ENCODE data around the gene SYNE1.

SYNE1 gene

GRCh38 chr6:152603911-152604310 is 33.3 kb downstream of the SYNE1 start:
- Histone ChIP-seq H3K27me3 (ENCODE audit: insufficient read depth, poor library complexity, severe bottlenecking) (peaks cover 2% of the 10 kb centered on the region), H3K4me3 (replicated peaks; ENCODE audit: insufficient read depth, low read length) (no peak overlapping the region), H3K27ac (replicated peaks) (no peak overlapping the region)
- DNase-seq (ENCODE audit: low read depth in 1 of 2, low spot score in 1 of 2) = no peak
- TF ChIP-seq CTCF (IDR thresholded peaks at IDR 0.05; ENCODE audit: insufficient read depth, low read length) (no peak), POLR2AphosphoS5 (IDR thresholded peaks at IDR 0.05; ENCODE audit: low read depth) (no peak), SPI1 (IDR thresholded peaks at IDR 0.05; ENCODE audit: borderline replicate concordance, low read depth) (no peak)

GRCh38 chr6:152600022-152600421 is 37.1 kb downstream of the SYNE1 start:
- Histone ChIP-seq H3K27me3 (ENCODE audit: insufficient read depth, poor library complexity, severe bottlenecking) (peaks cover 2% of the 10 kb centered on the region), H3K4me3 (replicated peaks; ENCODE audit: insufficient read depth, low read length) (no peak overlapping the region), H3K27ac (replicated peaks) (no peak overlapping the region)
- no peak for DNase-seq (ENCODE audit: low read depth in 1 of 2, low spot score in 1 of 2)
- TF ChIP-seq GABPA (IDR thresholded peaks at IDR 0.05; ENCODE audit: low read depth) = no peak
- TF ChIP-seq SPI1 (IDR thresholded peaks at IDR 0.05; ENCODE audit: borderline replicate concordance, low read depth) = no peak
- TF ChIP-seq REST (IDR thresholded peaks at IDR 0.05; ENCODE audit: insufficient replicate concordance, low read depth) = no peak
- TF ChIP-seq CTCF (IDR thresholded peaks at IDR 0.05; ENCODE audit: insufficient read depth, low read length) = no peak
- TF ChIP-seq POLR2AphosphoS5 (IDR thresholded peaks at IDR 0.05; ENCODE audit: low read depth) = no peak

- H3K27me3 ChIP-seq (ENCODE audit: insufficient read depth, poor library complexity, severe bottlenecking) = peaks cover 2% of the 10 kb centered on the region
- no peak for TF ChIP-seq GABPA (IDR thresholded peaks at IDR 0.05; ENCODE audit: low read depth)
- TF ChIP-seq POLR2AphosphoS5 (IDR thresholded peaks at IDR 0.05; ENCODE audit: low read depth) = no peak
- no peak for TF ChIP-seq SPI1 (IDR thresholded peaks at IDR 0.05; ENCODE audit: borderline replicate concordance, low read depth)
- TF ChIP-seq REST (IDR thresholded peaks at IDR 0.05; ENCODE audit: insufficient replicate concordance, low read depth) = no peak
- H3K4me3 ChIP-seq (replicated peaks; ENCODE audit: insufficient read depth, low read length) = no peak overlapping the region
- no peak for DNase-seq (ENCODE audit: low read depth in 1 of 2, low spot score in 1 of 2)
- H3K27ac ChIP-seq (replicated peaks) = no peak overlapping the region
These were observed 38.1 kb downstream of the SYNE1 start for GRCh38 chr6:152598901-152599537.

- no peak for TF ChIP-seq REST (IDR thresholded peaks at IDR 0.05; ENCODE audit: insufficient replicate concordance, low read depth)
- no peak for TF ChIP-seq POLR2AphosphoS5 (IDR thresholded peaks at IDR 0.05; ENCODE audit: low read depth)
- no peak for TF ChIP-seq GABPA (IDR thresholded peaks at IDR 0.05; ENCODE audit: low read depth)
- no peak for TF ChIP-seq SPI1 (IDR thresholded peaks at IDR 0.05; ENCODE audit: borderline replicate concordance, low read depth)
- no peak for TF ChIP-seq CTCF (IDR thresholded peaks at IDR 0.05; ENCODE audit: insufficient read depth, low read length)
- Histone ChIP-seq H3K27ac (replicated peaks) (no peak overlapping the region), H3K4me3 (replicated peaks; ENCODE audit: insufficient read depth, low read length) (no peak overlapping the region), H3K27me3 (ENCODE audit: insufficient read depth, poor library complexity, severe bottlenecking) (peaks cover 2% of the 10 kb centered on the region)
- DNase-seq (ENCODE audit: low read depth in 1 of 2, low spot score in 1 of 2) = no peak
These were observed 38.7 kb downstream of the SYNE1 start for GRCh38 chr6:152598421-152598820.

All from HL-60 (cell line).